NCI-H2029 treated with DMSO at 0.1 percent for 48 hours (cell line): Measurements from ENCODE around the gene FSD1L.

ENCODE experiments used
- DNase-seq: peaks from one replicate; lab custom pipeline; 2025; lab: John Stamatoyannopoulos, UW

Gene FSD1L

GRCh38 chr9:105436783-105437182, 11.1 kb upstream of the FSD1L start:
- DNase-seq = no peak

DNA sequence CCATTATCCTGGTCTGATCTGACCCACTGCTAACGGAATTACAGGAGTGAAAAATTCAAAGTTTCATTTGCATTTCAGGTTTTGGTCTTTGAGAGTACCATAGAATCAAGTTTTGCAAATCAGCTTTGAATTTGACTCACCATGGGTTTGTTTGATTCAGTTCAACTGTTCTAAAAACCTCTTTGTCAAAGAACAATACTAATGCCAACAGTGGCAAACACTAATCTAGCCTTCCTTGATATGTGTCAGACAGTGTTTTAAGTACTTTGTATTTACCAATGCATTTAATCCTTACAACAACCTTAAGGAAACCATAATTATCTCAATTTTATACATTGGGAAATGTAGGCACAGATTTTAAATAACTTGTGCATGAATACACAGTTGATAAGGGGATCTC, 10.1 kb upstream of the FSD1L start:
- no peak for DNase-seq

DNA sequence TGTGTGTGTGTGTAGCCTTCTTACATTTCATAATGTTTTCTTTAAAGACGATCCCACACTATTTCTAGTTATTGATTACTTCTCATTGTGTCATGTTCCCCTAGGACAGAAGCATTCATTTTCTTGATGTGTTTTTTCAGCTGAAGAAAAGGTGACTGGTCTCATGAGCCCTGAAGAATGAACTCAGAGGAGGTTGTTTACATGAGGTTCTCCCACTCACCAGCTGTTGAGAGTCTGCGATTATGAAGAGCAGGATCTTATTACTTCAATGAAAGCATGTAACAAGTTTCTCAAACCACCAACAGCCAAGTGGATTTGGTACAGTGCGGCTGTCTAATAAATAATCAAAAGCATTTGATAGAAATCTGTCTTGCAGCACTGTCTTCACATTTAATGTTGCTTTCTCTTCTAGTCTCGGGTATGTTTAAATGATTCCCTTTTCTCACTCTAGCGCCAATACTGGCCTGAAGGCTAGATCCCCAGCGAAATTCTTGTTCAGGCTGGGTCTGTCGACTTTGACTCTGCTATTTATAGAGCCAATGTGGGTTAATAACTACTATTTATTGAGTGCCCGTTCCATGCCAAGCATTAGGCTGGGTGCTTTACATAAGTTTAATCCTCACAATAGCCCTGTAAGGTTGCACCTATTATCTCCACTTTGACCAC, 9.6 kb upstream of the FSD1L start:
- no peak for DNase-seq

- DNase-seq = no peak
Measured at GRCh38 chr9:105439428-105439827, 8.4 kb upstream of the FSD1L start.

DNA sequence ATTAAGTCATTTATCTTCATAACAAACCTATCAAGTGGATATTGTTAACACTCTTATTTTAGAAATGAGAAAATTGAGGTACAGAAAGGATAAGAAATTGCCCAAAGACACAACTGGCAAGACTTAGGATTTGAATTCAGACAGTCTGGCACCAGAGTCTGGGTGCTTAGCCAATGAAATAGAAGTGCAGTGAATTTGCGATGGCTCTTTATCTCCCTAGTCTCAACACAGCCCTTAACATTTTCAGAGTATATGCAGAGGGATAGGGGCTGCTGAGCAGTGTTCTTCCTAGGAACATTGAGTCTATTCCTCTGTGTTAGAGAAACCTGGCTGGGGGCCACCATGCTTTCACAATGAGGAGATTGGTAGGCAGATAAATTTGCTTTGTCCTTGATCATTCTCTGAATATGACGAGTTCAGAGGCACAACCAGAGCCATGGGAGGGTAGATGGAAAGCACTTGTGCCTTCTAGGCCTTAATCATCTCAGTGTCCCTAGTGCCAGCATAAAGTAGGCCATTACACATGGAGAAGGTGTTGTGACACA, 6.1 kb upstream of the FSD1L start:
- no peak for DNase-seq

DNA sequence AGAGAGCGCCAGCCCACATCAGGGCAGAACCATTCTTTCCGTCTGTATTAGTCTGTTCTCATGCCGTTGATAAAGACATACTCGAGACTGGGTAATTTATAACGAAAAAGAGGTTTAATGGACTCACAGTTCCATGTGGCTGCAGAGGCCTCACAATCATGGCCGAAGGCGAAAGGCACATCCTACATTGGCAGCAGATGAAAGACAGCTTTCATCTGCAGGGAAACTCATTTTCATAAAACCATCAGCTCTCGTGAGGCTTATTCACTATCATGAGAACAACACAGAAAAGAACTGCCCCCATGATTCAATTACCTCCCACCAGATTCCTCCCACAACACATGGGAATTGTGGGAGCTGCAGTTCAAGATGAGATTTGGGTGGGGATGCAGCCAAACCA, 4.7 kb upstream of the FSD1L start:
- DNase-seq = no peak

- no peak for DNase-seq
Measured at GRCh38 chr9:105444130-105444529, 3.7 kb upstream of the FSD1L start.

DNA sequence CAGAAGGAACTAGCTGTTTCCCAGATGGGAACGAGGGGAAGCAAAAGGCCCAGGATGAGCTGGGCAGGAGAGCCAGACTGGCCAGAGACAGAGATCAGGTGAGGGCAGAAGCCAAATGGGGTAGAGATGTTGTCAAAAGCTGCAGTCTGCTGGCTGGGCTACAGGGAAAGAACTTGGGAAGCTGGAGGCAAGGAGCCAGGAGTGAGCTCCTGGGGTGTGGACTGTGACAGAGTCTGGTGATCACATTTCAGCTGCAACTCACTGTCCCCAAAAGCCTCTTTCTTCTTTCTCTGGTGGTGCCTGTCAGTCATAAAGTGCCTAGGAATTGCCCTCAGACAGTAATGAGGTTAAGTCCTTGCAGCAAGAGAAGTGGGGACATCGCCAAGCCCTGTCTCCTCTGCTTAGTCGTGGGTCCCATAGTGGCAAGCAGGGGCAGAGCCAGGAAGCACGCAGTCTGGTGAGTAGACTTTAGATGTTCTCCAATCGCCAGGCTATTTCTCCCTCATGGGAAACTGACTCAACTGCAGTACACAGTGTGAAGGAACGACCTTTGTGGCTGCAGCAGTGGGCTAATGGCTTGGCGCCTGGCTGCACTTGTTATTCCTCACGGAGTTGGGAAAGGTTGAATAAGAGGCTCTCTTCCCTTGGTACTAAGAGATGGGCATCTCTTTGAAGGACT, 2.5 kb upstream of the FSD1L start:
- no peak for DNase-seq

- DNase-seq = no peak
Measured at GRCh38 chr9:105447386-105447813, 434 bp upstream of the FSD1L start.

- no peak for DNase-seq
Measured at GRCh38 chr9:105449081-105449480, 1.2 kb downstream of the FSD1L start.

DNA sequence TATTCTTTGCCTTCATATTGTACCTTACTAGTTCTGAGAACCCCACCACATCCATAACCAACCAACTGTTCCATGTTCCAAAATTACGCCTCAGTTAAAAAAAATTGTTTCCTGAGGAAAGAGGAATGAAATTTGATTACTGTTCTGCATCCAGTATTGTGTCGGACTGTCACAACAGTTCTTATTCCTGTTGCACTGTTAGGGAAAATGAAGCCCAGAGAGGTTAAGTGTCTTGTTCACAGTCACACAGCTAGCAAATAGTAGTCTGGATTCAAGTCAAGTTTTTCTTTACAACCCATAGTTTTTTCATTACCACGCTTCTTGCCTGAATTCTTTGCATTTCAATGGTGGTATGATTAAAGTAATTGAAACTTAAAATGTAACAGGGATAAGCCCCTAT, 4.4 kb downstream of the FSD1L start:
- no peak for DNase-seq

DNA sequence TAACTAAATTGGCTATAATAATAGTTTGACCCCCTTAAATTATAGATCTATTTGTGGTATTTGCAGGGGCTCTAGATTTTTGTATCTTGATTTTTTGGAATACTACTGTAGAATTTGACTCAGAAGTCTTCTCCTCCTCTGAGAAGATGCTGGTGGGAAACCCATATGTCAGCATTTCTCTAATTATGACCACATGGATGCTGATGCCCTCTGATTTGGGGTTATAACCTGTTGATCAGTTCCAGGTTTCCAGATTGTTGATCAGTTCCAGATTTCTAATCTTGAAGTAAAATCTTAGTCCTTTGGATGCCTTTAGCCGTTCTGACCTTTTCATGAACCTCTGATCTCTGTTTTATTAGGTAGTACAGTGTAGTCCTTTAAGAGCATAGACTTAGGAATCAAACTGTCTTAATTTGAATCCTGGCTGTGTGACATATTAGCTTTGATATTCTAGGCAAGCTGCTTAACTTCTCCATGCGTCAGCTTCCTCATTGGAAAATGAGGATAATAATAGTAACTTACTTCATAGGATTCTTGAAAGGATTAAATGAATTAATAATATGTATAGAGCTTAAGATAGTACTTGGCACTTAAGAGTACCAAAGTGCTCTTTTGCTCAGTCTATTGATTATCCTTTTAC, 8.1 kb downstream of the FSD1L start:
- no peak for DNase-seq

DNA sequence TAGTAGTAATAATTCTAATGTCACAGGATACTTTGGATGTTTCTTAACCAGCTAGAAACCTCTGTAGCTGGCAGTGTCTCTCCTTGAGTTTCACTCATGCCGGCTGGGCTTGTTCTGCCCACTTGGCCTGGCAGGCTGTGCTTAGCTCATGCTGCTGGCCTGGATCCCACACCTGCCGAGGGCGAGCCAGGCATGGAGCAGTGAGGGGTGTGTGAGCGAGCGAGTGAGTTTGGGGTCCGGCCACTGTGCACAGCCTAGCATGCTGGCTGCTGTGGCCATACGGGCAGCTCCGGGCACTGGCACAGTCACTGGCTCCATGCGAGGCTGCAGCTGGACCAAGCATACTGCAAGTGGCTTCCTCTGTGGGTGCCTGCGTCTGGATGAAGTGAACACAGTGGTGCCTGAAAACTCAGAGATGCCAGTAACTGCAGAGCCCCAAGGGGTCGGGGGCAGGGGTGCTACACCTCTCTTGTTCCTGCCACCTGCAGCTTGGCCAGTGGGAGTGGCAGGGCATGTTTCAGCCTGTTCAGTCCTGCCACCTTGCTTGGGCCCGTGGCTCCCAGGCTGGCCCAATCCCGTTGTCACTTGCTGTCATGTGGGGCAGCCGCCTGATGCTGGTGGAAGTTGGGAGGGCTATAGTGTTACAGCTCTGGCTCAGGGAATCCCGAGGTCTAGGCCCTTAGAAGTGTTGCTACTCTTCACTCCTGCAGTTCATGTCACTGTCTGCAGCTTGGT, 9.9 kb downstream of the FSD1L start:
- no peak for DNase-seq

GRCh38 chr9:105458404-105458803, 10.6 kb downstream of the FSD1L start:
- DNase-seq = no peak

GRCh38 chr9:105459336-105459735, 11.5 kb downstream of the FSD1L start:
- DNase-seq = no peak

DNA sequence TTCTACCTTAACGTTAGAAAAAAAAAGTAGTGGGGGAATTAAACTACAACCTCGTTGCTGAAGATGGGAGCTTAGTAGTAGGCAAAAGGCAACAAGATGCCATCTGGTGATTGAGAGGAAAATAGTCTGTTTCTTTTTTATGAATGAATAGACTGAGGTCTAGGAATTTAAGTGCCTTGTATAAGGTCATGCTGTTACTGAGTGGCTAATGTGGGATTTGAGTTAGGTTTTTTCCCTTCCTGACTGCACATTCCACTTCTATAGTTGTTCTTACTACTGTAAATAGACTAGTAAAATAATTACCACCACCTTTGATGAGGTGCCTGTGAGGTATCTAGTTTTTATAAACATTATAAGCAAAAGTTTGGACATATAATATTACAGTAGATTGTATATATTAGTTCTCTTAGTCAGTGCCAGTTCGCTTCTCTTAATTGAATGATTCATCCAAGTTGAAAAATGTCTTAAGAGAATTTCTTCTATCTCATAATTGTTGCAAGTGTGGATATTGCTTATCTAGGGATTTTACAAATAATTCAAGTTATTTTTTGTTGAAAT, 19.1 kb downstream of the FSD1L start:
- no peak for DNase-seq

- DNase-seq = no peak
Measured at GRCh38 chr9:105468875-105469274, 21.0 kb downstream of the FSD1L start.

DNA sequence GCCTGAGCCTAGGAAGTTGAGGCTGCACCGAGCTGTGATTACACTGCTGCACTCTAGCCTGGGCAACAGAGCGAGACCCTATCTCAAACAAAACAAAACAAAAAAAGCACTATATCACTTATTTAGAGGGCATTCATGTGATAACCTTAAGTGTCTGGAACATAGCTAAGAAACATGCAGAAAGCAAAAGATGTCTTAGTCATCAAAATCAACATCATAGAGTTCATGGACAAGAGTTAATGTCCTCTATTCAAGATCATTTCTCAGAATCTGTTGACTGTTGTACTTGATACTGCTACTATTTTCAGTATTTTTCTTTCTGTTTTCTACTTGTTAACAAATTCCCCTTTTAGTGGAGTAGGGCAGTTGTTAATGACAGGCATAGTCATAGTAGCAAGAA, 25.4 kb downstream of the FSD1L start:
- DNase-seq = no peak

DNA sequence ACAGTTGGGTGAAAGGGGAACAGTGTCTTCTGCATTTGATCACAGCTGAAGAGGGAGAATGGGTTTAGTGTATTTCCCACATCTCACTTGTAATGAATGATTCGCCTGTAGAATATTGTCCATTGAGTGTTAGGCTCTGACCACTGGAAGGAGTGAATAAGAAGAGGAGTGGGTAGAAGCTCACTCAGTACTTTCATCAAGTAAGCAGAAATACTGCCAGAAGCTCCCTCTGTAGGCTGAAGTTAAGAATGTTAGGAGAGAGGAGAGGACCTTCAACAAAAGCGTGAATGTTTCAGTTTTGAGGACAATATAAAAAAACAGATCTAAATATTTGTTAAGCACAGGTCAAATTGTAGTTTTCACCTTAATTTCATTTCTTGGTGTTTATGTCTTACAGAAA, 27.5 kb downstream of the FSD1L start:
- DNase-seq = no peak

DNA sequence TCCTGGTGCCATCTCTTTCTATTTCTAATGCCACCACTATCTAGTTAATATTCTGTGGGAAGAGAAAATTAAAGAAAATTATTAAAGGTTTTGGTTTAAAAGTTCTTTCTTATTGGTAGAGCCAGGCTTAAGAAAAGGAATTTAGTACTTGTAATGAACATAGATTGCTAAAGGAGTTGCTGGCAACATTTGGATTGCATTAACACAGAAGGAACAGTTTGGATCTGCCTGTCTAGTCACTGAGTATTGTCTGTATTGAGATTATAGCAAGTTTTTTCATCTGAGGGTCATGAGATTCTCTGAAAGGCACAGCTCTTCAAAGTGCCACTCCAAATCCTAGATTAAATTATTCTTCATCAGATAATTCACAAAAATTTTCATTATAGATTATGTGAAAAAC, 32.0 kb downstream of the FSD1L start:
- no peak for DNase-seq

GRCh38 chr9:105483618-105484017, 35.8 kb downstream of the FSD1L start:
- no peak for DNase-seq

DNA sequence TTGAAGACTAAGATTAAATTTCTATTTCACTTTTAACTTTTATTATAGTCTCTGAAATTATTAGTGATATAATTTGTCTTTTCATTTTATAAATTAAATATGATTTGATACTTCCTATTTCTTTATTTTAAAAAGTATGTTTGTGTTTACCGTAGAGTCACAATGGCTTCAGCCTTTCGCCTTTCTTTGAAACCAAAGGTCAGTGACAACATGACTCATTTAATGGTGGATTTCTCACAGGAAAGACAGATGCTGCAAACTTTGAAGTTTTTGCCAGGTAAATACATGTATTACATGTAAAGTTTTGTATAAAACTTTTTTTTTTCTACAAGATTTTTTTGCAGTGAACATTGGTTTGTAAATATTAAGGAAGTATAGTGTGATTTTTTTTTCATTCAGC, 36.4 kb downstream of the FSD1L start:
- DNase-seq = no peak
